HL-60/S4 (cell line): ENCODE data around the gene CLIC3.

ENCODE experiments used
- in situ Hi-C: fragments of 300-500 bp; cut with MboI; formaldehyde crosslinking; loops from 2 replicates; pipeline ENCODE4 v1.14.3; 2022; ENCODE audit warnings: low sequenced_read_pairs

The CLIC3 gene, protein sequence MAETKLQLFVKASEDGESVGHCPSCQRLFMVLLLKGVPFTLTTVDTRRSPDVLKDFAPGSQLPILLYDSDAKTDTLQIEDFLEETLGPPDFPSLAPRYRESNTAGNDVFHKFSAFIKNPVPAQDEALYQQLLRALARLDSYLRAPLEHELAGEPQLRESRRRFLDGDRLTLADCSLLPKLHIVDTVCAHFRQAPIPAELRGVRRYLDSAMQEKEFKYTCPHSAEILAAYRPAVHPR

DNA sequence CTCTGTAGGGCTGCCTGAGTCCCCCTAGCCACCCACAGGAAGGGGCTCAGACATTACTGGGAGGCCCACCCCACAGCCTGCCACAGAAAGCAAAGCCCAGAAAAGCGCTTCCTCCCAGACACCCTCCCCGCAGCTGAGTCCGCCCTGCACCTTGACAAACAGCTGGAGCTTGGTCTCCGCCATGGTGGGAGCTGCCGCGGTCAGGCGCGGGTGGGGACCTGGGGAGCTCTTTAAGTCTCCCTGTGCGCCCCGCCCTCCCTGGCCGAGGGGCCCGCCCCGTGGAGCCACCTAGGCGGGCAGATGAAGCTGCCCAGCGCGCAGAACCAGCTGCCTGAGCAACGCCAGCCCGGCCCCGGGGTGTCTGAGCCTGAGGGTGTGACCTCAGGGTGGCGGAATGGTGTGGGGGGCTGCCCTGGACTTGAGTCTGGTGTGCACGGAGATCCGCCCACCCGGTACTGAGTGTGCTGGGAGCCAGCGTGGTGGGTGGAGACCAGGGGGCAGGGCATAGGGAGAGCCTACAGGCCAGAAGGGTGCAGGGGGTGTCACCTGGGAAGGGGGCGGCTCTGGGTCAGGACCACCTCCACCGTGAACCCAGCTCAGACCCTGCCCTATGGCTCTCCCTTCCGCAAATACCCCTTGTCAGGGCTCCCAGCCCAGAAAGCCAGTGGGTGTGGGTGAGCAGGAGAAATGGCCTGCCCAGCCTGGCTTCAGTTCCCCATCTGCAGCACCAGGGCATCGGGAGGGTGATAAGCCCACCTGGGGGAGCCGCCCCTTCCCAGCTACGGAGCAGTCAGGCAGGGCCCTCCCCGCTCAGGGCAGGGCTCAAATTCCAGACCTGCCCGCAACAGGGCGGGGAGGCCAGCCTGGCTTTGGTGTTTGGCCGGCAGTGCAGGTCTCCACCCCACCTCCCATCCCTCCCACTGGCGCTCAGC, at the start of gene CLIC3:
Gene CLIC3 (minus strand): TSS at position 208 of the 932 bp plus-strand sequence. CDS start 25 bp downstream, at position 183.
- in situ Hi-C loops, result no loop called here

DNA sequence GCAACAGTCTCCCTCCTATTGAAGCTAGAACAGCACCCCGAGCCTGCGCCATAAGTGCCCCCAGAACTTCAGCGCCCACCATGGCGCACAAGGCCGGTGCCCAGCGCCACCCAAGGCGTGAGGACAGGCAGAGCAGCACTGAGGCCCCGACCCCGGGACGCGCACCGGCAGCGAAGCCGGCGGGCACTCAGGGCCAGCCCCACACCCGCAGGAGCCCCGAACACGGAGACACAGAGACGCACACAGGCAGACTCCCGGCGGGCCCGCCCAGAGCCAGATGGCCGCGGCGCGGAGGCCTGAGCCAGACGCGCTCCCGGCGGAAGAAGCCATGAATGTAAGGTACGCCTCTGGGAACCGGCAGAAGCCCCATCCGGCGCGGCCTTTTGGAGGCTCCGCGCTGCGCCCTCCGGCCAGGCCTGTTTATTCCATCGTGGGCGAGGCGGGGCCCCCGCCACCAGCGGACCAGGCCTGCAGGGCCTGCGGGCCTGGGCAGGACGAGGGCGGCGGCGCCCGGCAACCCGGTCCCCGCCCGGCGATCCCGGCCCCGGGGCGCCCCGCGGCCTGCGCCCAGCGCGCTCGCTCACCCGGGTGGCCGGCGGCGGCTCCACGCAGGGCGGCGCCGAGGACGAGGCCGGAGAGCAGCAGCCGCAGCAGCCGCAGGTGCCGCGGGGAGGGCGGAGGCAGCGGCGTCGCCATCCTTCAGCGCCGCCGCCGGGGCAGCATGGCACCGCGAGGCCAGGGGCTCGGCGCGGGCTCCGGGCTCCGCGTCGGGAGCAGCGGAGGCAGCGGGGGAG, 49.1 kb upstream of the CLIC3 start:
- in situ Hi-C loops, result loop anchor here (25.0 kb wide), 1 partner anchor 258 kb away; the partner anchor contains the start of genes CCDC183 and TMEM141

DNA sequence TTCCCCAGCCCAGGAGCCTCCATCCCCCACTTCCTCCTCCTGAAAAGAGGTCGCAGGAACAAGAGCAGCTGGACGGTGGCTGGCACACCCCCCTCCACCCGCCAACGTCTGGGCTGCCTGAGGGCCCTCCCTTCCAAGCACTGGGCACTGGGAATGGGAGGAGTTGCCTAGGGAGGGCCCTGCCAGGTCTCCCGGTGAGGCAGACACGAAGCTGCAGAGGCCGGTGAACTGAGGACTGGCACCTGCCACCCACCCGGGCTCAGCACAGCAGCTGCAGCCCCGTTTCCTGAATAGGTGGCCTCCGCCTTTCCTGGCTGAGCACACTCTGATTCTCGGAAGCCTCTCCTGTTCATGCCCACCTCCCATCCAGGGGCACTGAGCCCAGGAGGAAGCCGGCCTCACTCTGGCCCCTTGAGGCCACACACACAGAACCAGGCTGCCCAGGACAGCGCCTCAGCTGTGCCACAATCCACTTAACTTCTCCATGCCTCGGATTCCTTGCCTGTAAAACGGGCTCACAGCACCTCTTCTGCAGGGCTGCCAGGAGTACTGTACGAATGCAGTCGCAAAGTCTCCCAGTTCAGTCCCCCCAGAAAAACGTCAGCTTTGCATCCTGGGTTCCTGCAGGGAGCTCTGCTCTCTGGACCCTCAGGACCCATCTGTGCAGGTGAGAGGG, 48.3 kb upstream of the CLIC3 start:
- in situ Hi-C loops, result loop anchor here (25.0 kb wide), 1 partner anchor 257 kb away; the partner anchor contains the start of genes CCDC183 and TMEM141

DNA sequence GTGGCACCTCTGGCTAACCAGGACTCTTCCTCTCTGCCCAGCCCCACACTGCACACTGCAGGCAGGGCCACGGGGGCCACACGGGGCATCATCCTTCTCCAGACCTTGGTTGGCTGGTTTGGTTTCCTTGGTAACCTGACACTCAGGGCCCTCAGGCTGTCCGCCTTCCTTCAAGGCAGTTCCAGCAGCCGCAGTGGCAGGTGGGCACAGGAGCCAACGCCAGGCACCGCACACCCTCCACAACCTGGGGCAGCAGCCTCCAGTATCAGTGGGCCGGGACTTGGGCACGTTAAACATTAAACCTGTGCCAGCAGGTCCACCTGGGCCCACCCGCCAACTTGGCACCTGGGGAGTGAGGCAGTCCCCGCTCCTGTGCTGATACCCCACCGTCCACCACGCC, 47.7 kb upstream of the CLIC3 start:
- in situ Hi-C loops, result loop anchor here (25.0 kb wide), 1 partner anchor 257 kb away; the partner anchor contains the start of genes CCDC183 and TMEM141

DNA sequence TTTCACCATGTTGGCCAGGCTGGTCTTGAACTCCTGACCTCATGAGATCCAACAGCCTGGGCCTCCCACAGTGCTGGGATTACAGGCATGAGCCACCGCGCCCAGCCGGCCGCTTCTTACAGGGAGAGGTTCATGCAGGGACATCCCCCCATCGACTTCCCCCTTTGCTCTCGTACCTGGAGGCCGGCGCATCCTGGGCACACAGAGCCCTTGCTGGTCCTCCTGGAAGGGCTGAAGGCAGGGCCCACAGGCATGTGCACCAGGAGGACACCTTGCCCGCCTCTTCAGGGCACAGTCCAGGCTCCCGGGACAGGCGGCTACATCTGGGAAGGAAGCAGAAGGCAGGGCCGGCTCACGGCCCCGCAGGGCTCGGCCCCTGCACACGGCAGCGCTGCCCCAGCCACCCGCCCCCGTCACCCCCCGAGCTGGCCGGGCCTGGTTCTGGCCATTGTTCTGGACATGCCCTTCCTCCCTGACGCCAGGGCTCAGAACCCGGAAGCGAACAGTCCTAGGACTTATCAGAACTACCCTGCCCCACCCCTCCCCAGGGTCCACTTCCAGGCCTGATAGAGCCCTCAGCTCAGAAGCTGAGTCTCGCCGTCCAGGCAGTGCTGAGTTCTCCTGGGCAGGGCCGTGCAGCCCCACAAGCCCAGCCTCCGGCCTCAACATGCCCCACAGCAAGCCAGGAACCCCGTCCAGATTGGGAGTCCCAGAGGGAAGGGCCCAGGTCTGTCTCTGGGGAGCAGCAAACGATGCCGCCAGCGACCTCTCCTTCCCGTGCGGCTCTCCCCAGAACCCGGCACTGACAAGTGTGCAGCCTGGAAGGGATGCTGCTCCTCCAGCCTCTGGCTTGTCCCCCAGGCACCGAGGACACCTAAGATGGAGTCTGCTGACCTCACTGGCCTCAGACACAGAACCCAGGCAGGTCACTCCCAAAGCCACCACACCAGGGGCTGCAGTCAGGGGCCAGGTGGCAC, 46.7 kb upstream of the CLIC3 start:
- in situ Hi-C loops, result loop anchor here (25.0 kb wide), 1 partner anchor 256 kb away; the partner anchor contains the start of genes CCDC183 and TMEM141

DNA sequence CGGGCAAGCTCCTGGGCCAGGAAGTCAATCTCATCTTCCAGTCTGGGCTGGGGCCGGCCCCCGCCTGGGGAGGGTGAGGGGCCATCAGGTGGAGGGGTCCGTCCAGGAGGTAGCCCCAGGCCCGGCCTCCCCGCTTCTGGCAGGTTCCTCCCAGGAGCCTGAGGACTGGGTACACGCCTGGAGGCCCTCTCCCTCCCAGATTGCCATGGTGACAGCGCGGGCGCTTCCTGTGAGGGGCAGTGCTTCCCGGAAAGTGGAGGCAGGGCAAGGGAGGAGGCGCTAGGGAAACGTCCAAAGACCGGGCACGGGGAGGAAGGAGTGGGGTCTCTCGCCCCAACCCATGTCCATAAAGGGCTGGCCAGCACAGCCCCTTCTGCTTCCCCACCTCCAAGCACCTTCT, 44.8 kb upstream of the CLIC3 start:
- in situ Hi-C loops, result loop anchor here (25.0 kb wide), 1 partner anchor 254 kb away; the partner anchor contains the start of genes CCDC183 and TMEM141

DNA sequence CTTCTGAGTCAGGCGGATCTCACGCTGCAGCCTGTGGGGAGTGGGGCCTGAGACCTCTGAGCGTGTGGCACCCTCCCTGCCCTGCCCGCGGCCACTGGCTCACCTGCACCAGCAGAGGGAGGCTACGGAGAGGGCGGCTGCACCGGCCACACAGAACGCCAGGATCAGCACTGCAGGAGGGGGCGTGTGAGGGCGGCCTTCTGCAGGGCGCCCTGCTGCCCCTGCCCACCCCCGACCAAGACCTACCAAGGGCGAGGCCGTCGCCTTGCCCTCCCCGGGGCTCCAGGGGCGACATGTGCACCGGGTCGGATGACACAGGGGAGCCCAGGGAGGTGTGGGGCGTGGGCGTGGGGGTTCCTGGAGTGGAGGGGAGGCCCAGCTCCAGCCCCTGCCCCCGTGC, 44.2 kb upstream of the CLIC3 start:
- in situ Hi-C loops, result loop anchor here (25.0 kb wide), 1 partner anchor 253 kb away; the partner anchor contains the start of genes CCDC183 and TMEM141

DNA sequence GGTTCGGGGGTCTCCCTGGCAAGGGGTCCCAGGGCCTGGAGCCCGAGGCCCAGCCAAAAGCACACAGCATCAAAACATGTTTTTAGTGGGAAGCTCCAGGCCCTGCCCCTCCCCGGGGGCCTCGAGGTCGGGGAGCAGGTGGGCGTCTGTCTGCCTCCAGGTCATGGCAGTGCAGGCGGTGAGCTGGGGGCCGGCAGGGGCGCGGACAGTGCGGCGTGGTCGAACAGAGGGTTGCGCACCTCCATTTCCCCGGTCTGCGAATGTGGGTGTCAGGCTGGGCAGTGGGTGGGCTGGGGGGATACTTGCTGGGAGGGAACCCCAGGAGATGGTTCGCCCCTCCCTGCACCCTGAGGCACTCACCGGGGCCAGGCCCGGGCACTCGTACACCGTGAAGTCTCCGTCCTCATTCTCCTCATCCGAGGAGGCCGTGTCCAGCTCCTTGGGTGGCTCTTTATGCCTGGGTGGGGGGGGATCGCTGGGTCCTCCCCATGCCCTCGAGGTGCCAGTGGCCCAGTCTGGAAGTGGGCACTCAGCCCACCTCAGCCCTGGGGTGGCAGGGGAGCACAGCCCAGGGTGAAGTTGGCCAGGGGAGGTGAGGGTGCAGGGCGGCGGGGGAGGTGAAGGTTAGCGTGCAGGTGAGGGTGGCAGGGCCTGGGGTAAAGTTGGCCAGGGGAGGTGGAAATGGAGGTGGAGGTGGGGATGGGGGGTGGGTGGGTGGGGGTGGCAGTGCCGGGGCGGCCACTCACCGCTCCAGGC, 43.4 kb upstream of the CLIC3 start:
- in situ Hi-C loops, result loop anchor here (25.0 kb wide), 1 partner anchor 252 kb away; the partner anchor contains the start of genes CCDC183 and TMEM141

DNA sequence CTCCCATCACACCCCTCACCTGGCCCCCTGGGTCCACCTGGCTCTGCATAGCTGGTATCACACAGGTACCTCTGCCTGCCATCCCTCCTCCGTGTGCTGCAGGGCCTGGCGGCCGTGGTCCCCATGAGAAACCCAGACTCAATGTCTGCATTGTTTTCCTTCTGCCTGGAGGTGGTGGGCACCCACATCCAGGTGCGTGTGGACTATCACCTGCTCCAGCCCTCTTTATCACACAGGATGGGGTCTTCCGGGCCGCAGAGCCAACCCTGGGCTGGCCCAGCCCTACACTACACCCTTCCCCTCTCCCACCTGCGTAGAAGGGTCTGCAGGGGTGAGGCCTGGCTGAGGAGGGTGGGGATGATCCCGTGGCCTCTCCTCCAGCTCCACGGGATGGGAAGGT, 42.5 kb upstream of the CLIC3 start:
- in situ Hi-C loops, result loop anchor here (25.0 kb wide), 1 partner anchor 252 kb away; the partner anchor contains the start of genes CCDC183 and TMEM141

DNA sequence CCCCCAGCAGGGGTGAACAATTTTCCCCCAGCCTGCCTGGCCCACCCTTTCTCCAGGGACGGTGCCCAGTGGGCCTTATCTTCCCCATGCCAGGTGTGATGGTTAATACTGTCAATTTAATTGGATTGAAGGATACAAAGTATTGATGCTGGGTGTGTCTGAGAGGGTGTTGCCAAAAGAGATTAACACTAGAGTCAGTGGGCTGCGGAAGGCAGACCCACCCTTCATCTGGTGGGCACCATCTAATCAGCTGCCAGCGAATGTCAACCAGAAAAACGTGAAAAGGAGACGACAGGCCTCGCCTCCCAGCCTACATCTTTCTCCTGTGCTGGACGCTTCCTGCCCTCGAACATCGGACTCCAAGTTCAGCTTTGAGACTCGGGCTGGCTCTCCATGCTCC, 41.1 kb upstream of the CLIC3 start:
- in situ Hi-C loops, result loop anchor here (25.0 kb wide), 1 partner anchor 250 kb away; the partner anchor contains the start of genes CCDC183 and TMEM141

DNA sequence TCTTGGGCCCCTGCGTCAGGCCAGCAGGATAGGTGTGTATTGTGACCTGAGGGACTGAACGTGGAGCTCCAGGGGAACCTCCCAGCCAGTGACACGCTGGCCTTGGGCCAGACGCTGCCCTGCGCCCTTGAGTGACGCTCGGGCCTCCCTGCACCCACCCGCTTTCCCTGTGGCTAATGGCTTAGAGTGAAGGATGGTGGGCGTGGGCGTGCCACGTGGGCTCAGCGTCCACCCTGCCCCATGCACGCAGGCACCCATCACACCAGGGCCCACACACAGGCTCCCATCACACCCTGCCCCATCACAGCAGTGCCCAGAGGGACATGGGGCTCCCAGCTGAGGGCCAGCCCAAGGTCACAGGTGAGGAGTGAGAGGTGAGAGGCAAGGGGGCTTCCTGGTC, 40.7 kb upstream of the CLIC3 start:
- in situ Hi-C loops, result loop anchor here (25.0 kb wide), 1 partner anchor 250 kb away; the partner anchor contains the start of genes CCDC183 and TMEM141

DNA sequence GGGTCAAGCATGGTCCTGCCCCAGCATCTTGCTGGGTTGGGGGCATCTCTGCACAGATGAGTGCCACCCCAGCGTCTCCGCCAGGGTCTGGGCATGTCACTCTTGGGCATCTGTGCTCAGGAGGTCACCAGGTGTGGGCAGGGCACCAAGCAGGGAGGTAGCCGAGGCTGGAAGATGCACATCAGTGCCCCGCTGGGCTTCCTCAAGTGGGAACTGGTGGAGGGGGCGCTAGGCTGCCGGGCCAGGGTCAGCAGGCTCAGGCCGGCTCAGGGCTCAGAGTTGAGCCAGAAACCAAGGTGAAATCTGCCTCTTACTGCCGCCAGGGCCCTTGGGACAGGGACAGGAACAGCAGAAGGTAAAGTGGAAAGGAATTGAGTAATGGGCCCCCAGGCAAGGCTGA, 39.6 kb upstream of the CLIC3 start:
- in situ Hi-C loops, result loop anchor here (25.0 kb wide), 1 partner anchor 249 kb away; the partner anchor contains the start of genes CCDC183 and TMEM141

DNA sequence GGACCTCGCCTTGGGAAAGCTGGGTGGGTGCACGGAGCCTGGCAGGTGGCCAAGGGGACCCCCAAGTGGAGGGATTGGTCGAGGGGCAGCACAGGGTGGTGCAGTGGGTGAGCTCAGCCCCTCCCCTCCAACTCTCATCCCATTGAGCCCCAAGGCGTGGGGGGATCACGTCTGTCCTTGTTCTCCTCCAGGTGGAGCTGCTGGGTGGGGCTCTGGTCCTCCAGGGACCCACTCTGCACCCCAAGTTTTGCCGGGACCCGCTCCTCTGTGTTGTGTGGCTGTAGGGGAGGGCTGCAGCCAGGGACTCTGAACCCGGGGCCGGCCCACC, 39.1 kb upstream of the CLIC3 start:
- in situ Hi-C loops, result loop anchor here (25.0 kb wide), 1 partner anchor 248 kb away; the partner anchor contains the start of genes CCDC183 and TMEM141

DNA sequence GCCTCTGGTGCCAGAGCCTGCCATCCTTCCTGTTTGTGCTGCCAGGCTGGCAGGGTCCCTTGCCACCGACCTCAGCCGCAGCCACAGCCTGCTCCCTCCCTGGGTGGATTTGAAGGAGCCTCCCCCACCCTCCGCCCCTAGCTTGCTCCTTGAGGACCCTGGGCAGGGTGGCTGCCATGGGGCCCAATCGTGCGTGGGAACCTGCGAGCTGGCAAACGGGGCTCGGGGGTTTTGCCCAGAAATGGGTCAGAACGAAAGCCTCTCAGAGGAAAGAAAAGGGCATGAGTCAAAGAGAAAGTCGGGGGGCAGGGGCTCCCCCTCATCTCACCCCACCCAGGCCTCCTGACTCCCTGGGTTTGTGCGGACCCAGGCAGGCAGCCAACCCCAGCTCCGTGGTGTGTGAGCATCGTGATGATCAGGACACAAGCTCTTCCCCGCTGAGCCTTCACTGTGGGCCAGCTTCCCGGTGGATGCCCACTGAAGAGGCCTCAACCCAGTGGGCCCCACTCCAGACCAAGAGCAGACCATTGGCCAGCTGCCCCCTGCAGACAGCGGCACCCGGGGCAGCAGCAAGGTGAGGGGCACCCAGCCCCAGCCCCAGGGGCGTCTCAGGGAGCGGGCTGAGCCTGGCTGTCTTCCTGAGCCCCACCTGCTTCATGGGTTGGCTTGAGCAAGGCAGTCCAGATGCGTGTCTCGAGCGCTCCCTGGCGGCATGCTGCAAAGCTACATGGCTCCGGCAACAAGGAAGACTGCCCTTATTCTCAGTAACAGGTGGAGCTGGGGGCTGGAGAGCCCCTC, 38.5 kb upstream of the CLIC3 start:
- in situ Hi-C loops, result loop anchor here (25.0 kb wide), 1 partner anchor 248 kb away; the partner anchor contains the start of genes CCDC183 and TMEM141

DNA sequence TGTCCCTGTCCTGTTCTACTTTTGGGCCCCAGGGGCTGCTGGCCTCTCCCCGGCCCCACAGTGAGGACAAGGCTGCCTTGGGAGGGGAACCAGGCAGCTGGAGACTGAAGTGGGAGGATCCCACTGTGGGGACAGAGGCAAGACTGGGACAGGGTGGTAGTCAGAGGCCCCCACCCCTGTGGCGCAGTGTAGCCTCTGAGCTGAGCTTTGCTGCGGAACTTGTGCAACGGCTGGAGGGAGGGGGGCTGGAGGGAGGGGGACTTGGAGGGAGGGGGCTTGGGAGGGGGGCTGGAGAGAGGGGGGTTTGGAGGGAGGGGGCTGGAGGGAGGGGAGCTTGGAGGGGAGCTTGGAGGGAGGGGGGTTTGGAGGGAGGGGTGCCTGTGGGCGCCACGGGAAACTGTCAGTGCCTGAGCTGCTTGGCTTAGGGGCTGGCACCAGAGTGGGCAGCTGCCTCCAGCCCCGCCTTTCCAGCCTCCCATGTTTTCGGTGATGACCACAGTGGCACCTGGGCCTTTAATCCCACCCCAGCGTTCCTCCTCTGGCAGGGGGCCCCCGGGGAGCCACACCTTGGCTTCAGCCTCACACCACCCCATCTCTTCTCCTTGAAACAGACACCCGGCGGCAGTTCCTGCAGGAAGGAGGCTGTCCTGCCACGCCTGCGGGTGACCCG, 37.8 kb upstream of the CLIC3 start:
- in situ Hi-C loops, result loop anchor here (25.0 kb wide), 1 partner anchor 247 kb away; the partner anchor contains the start of genes CCDC183 and TMEM141

DNA sequence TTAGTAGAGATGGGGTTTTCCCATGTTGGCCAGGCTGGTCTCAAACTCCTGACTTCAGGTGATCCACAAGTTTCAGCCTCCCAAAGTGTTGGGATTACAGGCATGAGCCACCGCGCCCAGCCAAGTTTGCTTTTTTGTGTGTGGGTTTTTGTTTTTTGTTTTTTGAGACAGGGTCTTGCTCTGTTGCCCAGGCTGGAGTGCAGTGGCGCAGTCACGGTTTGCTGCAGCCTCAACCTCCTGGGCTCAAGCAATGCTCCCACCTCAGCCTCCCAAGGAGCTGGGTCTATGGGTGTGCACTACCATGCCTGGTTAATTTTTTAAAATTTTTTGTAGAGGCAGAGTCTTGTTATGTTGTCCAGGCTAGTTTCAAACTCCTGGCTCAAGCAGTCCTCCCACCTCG, 37.1 kb upstream of the CLIC3 start:
- in situ Hi-C loops, result loop anchor here (25.0 kb wide), 1 partner anchor 246 kb away; the partner anchor contains the start of genes CCDC183 and TMEM141
